ENCODE measurements around the gene BHLHE41.

DNA sequence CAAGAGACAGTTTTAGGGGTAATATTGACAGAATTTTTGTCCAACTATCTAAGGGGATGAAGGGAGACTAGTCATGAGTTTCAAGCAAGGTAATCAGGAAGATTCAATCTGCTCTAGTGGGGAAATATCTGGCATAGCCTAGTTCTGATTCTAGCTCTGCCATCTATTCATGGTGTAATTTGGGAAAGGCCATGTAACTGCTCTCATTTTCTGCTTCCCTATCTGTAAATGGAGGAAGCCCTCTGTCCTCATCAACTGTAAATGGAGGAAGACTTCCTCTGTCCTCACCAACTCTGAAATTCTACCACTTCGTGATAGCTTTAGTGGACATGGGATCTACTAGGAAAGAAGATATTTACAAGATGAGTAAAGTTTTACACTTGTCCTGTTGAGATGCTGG is 37.9 kb downstream of the BHLHE41 start:
- no peak for TF ChIP-seq CTCF (IDR thresholded peaks at IDR 0.05; ENCODE audit: poor library complexity)
- TF ChIP-seq EZH2 (IDR thresholded peaks at IDR 0.05; ENCODE audit: borderline replicate concordance) = no peak

All from hepatocyte (in vitro differentiated cells).